K562 (cell line): ENCODE results near the gene MAPKAPK2. TPM values are rescaled to one million over a fixed set of nuclear protein-coding genes. Genes with fewer than 3 reads are reported as not detected.

Source experiments
- CBX2 ChIP-seq: fragments of 200-600 bp; sonication (generic); IDR thresholded peaks from one replicate; pipeline ENCODE4 v1.6.1; 2012; ENCODE audit warnings: mild to moderate bottlenecking, low read length, inconsistent platforms; ENCODE audit not compliant: insufficient read depth, poor library complexity, severe bottlenecking
- CEBPG ChIP-seq, 3 experiments: fragments of 200-800 bp in 1 of 3; sonication (Bioruptor generic) in 1 of 3; sonication (generic) in 1 of 3; formaldehyde crosslinking in 1 of 3; IDR thresholded peaks in 2 of 3; conservative IDR thresholded peaks in 1 of 3; 2 replicates each; pipeline versions ENCODE4 v1.6.1 to v1.8.0; 2016 to 2022; ENCODE audit warnings: missing compliant biosample characterization in 2 of 3, missing genetic modification characterization in 2 of 3, mild to moderate bottlenecking in 1 of 3, missing genetic modification reagents in 1 of 3
- FOXK1 ChIP-seq: sonication (generic); formaldehyde crosslinking; IDR thresholded peaks from 2 replicates; pipeline ENCODE4 v1.8.0; 2022; ENCODE audit warnings: missing genetic modification reagents, mild to moderate bottlenecking, borderline replicate concordance
- HLTF ChIP-seq: fragments of 450-650 bp; IDR thresholded peaks from 2 replicates; pipeline ENCODE4 v1.6.1; 2016
- HSF4 ChIP-seq: fragments of 250-450 bp; sonication (Bioruptor Pico); IDR thresholded peaks from 2 replicates; pipeline ENCODE4 v2.1.2; 2022; ENCODE audit warnings: mild to moderate bottlenecking, moderate library complexity, borderline replicate concordance
- L3MBTL2 ChIP-seq: fragments of 450-650 bp; IDR thresholded peaks from 2 replicates; pipeline ENCODE4 v1.6.1; 2016; ENCODE audit warnings: mild to moderate bottlenecking, moderate library complexity
- MTA2 ChIP-seq: fragments of 450-650 bp; IDR thresholded peaks from 2 replicates; pipeline ENCODE4 v1.6.1; 2016; ENCODE audit warnings: low read depth
- NFYB ChIP-seq: IDR thresholded peaks from 2 replicates; pipeline ENCODE4 v1.6.1; 2011; ENCODE audit warnings: mild to moderate bottlenecking, moderate library complexity; ENCODE audit not compliant: insufficient read length; ENCODE audit errors: extremely low read depth
- POLR2B ChIP-seq: fragments of 450-650 bp; IDR thresholded peaks from 2 replicates; pipeline ENCODE4 v1.6.1; 2018; ENCODE audit warnings: low read depth; ENCODE audit not compliant: partially characterized antibody
- SAFB ChIP-seq: fragments of 200-400 bp; formaldehyde crosslinking; IDR thresholded peaks from 2 replicates; pipeline ENCODE4 v1.6.1; 2017; ENCODE audit warnings: low read depth, low read length, borderline replicate concordance
- SMAD4 ChIP-seq: fragments of 250-450 bp; sonication (Bioruptor Pico); conservative IDR thresholded peaks from 2 replicates; pipeline ENCODE4 v1.8.0; 2021; ENCODE audit warnings: inconsistent platforms, mild to moderate bottlenecking, moderate library complexity
- SMARCA4 ChIP-seq: fragments of 450-650 bp; IDR thresholded peaks from 2 replicates; pipeline ENCODE4 v1.6.1; 2016
- YBX1 ChIP-seq: fragments of 450-650 bp; IDR thresholded peaks from 2 replicates; pipeline ENCODE4 v1.7.1; 2016; ENCODE audit warnings: mild to moderate bottlenecking
- ZBTB43 ChIP-seq: sonication (generic); formaldehyde crosslinking; IDR thresholded peaks from 2 replicates; pipeline ENCODE4 v1.8.0; 2023; ENCODE audit warnings: mild to moderate bottlenecking, missing genetic modification reagents
- ZFP1 ChIP-seq: fragments of 450-650 bp; formaldehyde crosslinking; IDR thresholded peaks from 2 replicates; pipeline ENCODE4 v1.4.0; 2020; ENCODE audit warnings: mild to moderate bottlenecking, mixed read lengths
- ZNF263 ChIP-seq: sonication (generic); formaldehyde crosslinking; IDR thresholded peaks from 2 replicates; pipeline ENCODE4 v1.8.0; 2022; ENCODE audit warnings: mild to moderate bottlenecking, missing genetic modification reagents, borderline replicate concordance
- ZNF3 ChIP-seq: fragments of 250-450 bp; sonication (Bioruptor Pico); IDR thresholded peaks from 2 replicates; pipeline ENCODE4 v1.5.0; 2021; ENCODE audit warnings: mild to moderate bottlenecking, moderate library complexity
- polyA plus RNA-seq, 8 experiments: library from polyadenylated mRNA; depleted of rRNA in 4 of 8; stranded (reverse) in 5 of 8; unstranded in 3 of 8; fragments of >200 nt; fragmentation: Nextera tagmentation in 2 of 8; fragmentation: Illumina TruSeq in 1 of 8; extraction: Ambion mirVana in 2 of 8; extraction: Trizol in 1 of 8; gene quantifications; 2 replicates each; pipeline versions ENCODE4 v1.2.1 to v1.2.3, GENCODE V29; 2011 to 2014; ENCODE audit warnings: inconsistent platforms in 1 of 8, missing spikeins in 1 of 8
- total RNA-seq, 7 experiments: library from RNA; depleted of rRNA in 6 of 7; stranded (reverse); fragments of >200 nt in 6 of 7; fragmentation: Illumina TruSeq in 2 of 7; extraction: Trizol in 2 of 7; gene quantifications; 2 replicates each; pipeline versions ENCODE4 v1.2.1 to v1.2.3, GENCODE V29; 2011 to 2021; ENCODE audit warnings: low replicate concordance in 1 of 7
- TF ChIP-seq, protein P1 (sequence below): sonication (generic); formaldehyde crosslinking; IDR thresholded peaks from 2 replicates; pipeline ENCODE4 v1.8.0; 2022; ENCODE audit warnings: mild to moderate bottlenecking, low read depth, missing genetic modification reagents

Gene MAPKAPK2
- total and polyA plus RNA-seq, 9 of the 15 experiments (the other 6 are each of a cell fraction or from before 2014, with no cell fraction given): 0.63 to 94.2 (median 52.1) TPM

DNA sequence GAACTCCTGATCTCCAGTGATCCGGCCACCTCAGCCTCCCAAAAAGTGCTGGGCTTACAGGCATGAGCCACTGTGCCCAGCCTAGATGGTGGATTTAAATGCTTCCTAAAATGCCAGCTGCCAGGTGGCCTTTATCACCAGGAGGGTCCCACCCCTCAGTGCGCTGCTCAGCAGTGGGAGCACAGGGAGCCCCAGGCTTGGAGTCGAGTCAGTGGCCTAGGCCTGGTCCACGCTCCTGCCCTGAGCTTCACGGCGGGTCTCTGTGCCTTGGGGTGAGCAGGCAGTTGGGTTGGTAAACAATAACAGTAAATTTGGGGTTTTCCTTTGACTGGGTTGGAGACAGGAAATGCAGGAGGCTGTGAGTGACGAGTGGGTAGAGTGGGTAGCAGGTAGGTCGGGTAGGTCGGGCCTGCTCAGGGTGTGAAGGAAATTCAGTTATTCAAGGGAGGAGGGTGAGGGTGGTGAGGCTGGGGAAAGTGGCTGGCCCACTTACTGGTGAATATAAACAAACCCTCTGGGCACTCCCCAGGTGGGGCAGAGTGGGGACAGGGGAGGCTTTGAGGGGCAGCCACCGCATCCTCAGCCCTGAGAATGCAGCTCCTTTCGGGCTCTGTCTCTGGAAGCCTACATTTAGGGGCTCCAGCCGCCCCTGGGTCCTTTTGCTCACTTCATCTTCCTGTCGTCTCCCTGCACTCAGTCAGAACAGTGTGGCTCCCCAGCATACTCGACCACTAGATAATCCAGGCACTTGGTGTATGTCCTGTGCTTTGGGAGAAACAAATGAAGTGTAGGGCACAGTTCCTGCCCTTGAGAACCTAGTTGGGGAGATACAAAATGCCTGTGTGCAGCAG lies 52.4 kb downstream of the MAPKAPK2 start (continued):
- TF ChIP-seq CBX2 (no peak), ZBTB43 (CRISPR knock-in tag) (no peak), ZNF263 (CRISPR knock-in tag) (0 out of 2 replicates have a peak, but pooled peaks have one; percentile 10), POLR2B (peak; percentile 9), MTA2 (no peak), SMAD4 (no peak), YBX1 (no peak), FOXK1 (CRISPR knock-in tag) (no peak), SAFB (no peak), HLTF (no peak), ZNF3 (CRISPR knock-in tag) (no peak), L3MBTL2 (no peak), NFYB (no peak), ZFP1 (CRISPR knock-in tag) (no peak), HSF4 (CRISPR knock-in tag) (no peak), SMARCA4 (no peak), CEBPG (CRISPR knock-in tag; IDR thresholded peaks at IDR 0.05) (no peak), CEBPG (tag; conservative IDR thresholded peaks at IDR 0.05 in 1 of 2, IDR thresholded peaks at IDR 0.05 in 1 of 2) (no peak)
- TF ChIP-seq, protein P1, sequence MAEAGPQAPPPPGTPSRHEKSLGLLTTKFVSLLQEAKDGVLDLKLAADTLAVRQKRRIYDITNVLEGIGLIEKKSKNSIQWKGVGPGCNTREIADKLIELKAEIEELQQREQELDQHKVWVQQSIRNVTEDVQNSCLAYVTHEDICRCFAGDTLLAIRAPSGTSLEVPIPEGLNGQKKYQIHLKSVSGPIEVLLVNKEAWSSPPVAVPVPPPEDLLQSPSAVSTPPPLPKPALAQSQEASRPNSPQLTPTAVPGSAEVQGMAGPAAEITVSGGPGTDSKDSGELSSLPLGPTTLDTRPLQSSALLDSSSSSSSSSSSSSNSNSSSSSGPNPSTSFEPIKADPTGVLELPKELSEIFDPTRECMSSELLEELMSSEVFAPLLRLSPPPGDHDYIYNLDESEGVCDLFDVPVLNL (CRISPR knock-in tag): no peak
